Measurements from ENCODE around the gene AVPR2. TPM values are rescaled to one million over a fixed set of nuclear protein-coding genes. Genes with fewer than 3 reads are reported as not detected.

Gene AVPR2
- total and polyA plus RNA-seq, 9 of the 15 experiments (the other 6 are each of a cell fraction or from before 2014, with no cell fraction given), result not detected

- TF ChIP-seq POU5F1 (IDR thresholded peaks at IDR 0.05; ENCODE audit: borderline replicate concordance, low read depth, low read length, partially characterized antibody), result no peak
- TF ChIP-seq CEBPZ (IDR thresholded peaks at IDR 0.05; ENCODE audit: borderline replicate concordance, low read depth, low read length), result no peak
- TF ChIP-seq AFF1 (IDR thresholded peaks at IDR 0.05; ENCODE audit: low read depth in 1 of 2, partially characterized antibody in 2 of 2), result no peak
- no peak for TF ChIP-seq RUNX1 (IDR thresholded peaks at IDR 0.05; ENCODE audit: low read depth)
Observed at GRCh38 chrX:153911798-153912197, 7.3 kb downstream of the AVPR2 start (continued).

All from K562 (cell line).